ENCODE results near the gene MAP2K7. TPM values are rescaled to one million over a fixed set of nuclear protein-coding genes. Genes with fewer than 3 reads are reported as not detected.

Gene MAP2K7
- total and polyA plus RNA-seq, 2 of the 4 experiments (the other 2 are of a cell fraction), result 4.1 to 15.6 TPM

DNA sequence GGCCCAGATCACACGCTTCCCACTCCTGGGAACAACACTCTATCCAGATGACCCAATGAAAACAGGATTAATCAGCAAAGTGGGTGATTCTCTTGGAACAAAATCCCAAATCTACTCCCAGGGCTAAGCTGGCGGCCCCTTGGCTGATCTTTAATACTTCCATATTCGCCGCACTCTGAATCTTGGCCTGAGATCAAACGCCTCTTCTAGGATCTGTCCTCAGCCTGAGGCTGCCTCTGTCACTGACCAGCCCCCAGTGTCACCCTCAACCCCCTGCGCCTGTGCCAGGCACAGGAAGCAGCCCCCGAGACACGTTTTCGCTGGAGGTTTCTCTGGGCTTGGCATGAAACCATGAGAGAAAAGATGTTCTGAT is 24.6 kb downstream of the MAP2K7 start:
- H4K91ac ChIP-seq (ENCODE audit: insufficient read depth, low read depth, low read length), result peak overlapping the region; percentile 29
- peak overlapping the region; percentile 3 to 72; a peak in 2 of 4 replicates for H4K8ac ChIP-seq (ENCODE audit: low read depth in 2 of 2, low read length in 2 of 2)
- peak overlapping the region; percentile 86 for H2AK9ac ChIP-seq (replicated peaks; ENCODE audit: low read depth, low read length, poor library complexity)
- dilution Hi-C loops (cut with HindIII; ENCODE audit: low sequenced_read_pairs, unreplicated experiment) (no loop called here), intact Hi-C loops (cut with micrococcal nuclease) (no loop called here), in situ Hi-C loops (cut with MboI; ENCODE audit: low sequenced_read_pairs) (no loop called here)
- peak overlapping the region; percentile 6 for H3K4me2 ChIP-seq (ENCODE audit: low read depth, low read length)
- H3K4me3 ChIP-seq (ENCODE audit: insufficient read depth, low read depth, low read length), result no peak overlapping the region
- peak overlapping the region; percentile 40 for H3K9ac ChIP-seq (ENCODE audit: low read depth, low read length)
- ATAC-seq (ENCODE audit: low read depth), result no peak
- no peak for TF ChIP-seq SMC3 (IDR thresholded peaks at IDR 0.05; ENCODE audit: low read depth, low read length)
- TF ChIP-seq, protein P1, sequence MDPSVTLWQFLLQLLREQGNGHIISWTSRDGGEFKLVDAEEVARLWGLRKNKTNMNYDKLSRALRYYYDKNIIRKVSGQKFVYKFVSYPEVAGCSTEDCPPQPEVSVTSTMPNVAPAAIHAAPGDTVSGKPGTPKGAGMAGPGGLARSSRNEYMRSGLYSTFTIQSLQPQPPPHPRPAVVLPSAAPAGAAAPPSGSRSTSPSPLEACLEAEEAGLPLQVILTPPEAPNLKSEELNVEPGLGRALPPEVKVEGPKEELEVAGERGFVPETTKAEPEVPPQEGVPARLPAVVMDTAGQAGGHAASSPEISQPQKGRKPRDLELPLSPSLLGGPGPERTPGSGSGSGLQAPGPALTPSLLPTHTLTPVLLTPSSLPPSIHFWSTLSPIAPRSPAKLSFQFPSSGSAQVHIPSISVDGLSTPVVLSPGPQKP (IDR thresholded peaks at IDR 0.05; ENCODE audit: borderline replicate concordance, low read depth, low read length), result no peak
- no peak for TF ChIP-seq MXI1 (IDR thresholded peaks at IDR 0.05; ENCODE audit: borderline replicate concordance, low read depth, low read length)
- TF ChIP-seq NFE2L2 (IDR thresholded peaks at IDR 0.05; ENCODE audit: low read depth, low read length), result no peak
- no peak for TF ChIP-seq FOS (IDR thresholded peaks at IDR 0.05; ENCODE audit: low read depth, low read length)
- no peak for TF ChIP-seq CEBPB (IDR thresholded peaks at IDR 0.05; ENCODE audit: low read depth, low read length)
- TF ChIP-seq RFX5 (IDR thresholded peaks at IDR 0.05; ENCODE audit: low read depth, low read length), result no peak
- TF ChIP-seq, protein P2, sequence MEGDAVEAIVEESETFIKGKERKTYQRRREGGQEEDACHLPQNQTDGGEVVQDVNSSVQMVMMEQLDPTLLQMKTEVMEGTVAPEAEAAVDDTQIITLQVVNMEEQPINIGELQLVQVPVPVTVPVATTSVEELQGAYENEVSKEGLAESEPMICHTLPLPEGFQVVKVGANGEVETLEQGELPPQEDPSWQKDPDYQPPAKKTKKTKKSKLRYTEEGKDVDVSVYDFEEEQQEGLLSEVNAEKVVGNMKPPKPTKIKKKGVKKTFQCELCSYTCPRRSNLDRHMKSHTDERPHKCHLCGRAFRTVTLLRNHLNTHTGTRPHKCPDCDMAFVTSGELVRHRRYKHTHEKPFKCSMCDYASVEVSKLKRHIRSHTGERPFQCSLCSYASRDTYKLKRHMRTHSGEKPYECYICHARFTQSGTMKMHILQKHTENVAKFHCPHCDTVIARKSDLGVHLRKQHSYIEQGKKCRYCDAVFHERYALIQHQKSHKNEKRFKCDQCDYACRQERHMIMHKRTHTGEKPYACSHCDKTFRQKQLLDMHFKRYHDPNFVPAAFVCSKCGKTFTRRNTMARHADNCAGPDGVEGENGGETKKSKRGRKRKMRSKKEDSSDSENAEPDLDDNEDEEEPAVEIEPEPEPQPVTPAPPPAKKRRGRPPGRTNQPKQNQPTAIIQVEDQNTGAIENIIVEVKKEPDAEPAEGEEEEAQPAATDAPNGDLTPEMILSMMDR (conservative IDR thresholded peaks at IDR 0.05; ENCODE audit: low read depth, low read length), result no peak
- H3K9me3 ChIP-seq (ENCODE audit: control insufficient read depth, insufficient read depth, low read length), result no peaks in the 10 kb centered on the region
- CTCF ChIA-PET, result interaction anchor here (0.9 to 1.9 kb wide), 4 partner anchors 11 to 60 kb away, joined by 3 to 10 read pairs (median 4); no protein-coding TSS in a partner anchor
- H2BK15ac ChIP-seq (ENCODE audit: low read depth, low read length), result peak overlapping the region; percentile 13; the same call in 1 of the 3 replicates
- no peak for DNase-seq
- peak overlapping the region; percentile 95 for H3K27ac ChIP-seq (ENCODE audit: insufficient read depth, low read length)
- peak overlapping the region; percentile 80 for H3K4ac ChIP-seq (ENCODE audit: low read depth, low read length)
- H2BK20ac ChIP-seq (ENCODE audit: low read depth, low read length), result 0 out of 2 replicates have a peak overlapping the region, but pooled peaks have one; percentile 27
- peak overlapping the region; percentile 54 for H3K18ac ChIP-seq (ENCODE audit: low read depth, low read length)
- H3K9me1 ChIP-seq (ENCODE audit: insufficient read depth, low read length), result peaks cover 9% of the 10 kb centered on the region; the same call in 1 of the 2 replicates
- peaks cover 21% of the 10 kb centered on the region for H3K4me1 ChIP-seq (ENCODE audit: control insufficient read depth, insufficient read depth, low read length)
- H3K36me3 ChIP-seq (ENCODE audit: control insufficient read depth, insufficient read depth, low read length), result peaks cover 29% of the 10 kb centered on the region
- H2BK120ac ChIP-seq (ENCODE audit: low read depth, low read length), result peak overlapping the region; percentile 23
- H3K23ac ChIP-seq (ENCODE audit: low read depth, low read length), result peak overlapping the region; percentile 13; the same call in 1 of the 2 replicates
- no peak overlapping the region; the same call in 1 of the 2 replicates for H3K14ac ChIP-seq (replicated peaks; ENCODE audit: low read depth, low read length)
- no peak overlapping the region for H2AFZ ChIP-seq (replicated peaks; ENCODE audit: low read length, poor library complexity)
- peak overlapping the region; percentile 90; the same call in 1 of the 2 replicates for H2AK5ac ChIP-seq (ENCODE audit: low read depth, low read length)
- POLR2A ChIA-PET (ENCODE audit: unreplicated experiment), result interaction anchor here (0.6 to 1.0 kb wide), 3 partner anchors 9 to 462 kb away, joined by 3 to 5 read pairs (median 4); partner anchors contain the start of gene RAB11B
- peaks cover 7 to 17% of the 10 kb centered on the region in 2 experiments; a peak in 2 of 4 replicates for H3K79me1 ChIP-seq (ENCODE audit: low read depth in 1 of 2, low read length in 2 of 2)
- H4K5ac ChIP-seq (ENCODE audit: low read depth, low read length), result peak overlapping the region; percentile 38
- BruUV-seq (replicated peaks), result no TSS peak
- no peaks in the 10 kb centered on the region for H3K27me3 ChIP-seq (ENCODE audit: control insufficient read depth, insufficient read depth, low read length)
- peak overlapping the region; percentile 80 for H2BK5ac ChIP-seq (ENCODE audit: low read depth, low read length, poor library complexity, severe bottlenecking)
- H4K20me1 ChIP-seq (ENCODE audit: insufficient read depth, low read length), result peaks cover 15% of the 10 kb centered on the region
- no CpG with 5 or more reads among the region's 9 CpGs for WGBS, 2 experiments (ENCODE audit: extremely low coverage in 2 of 2, insufficient read length in 1 of 2)
- peak overlapping the region; percentile 64; the same call in 1 of the 2 replicates for H3K56ac ChIP-seq (ENCODE audit: extremely low read depth, insufficient read depth, low read length)
